Astrocyte (in vitro differentiated cells and primary cell): Measurements from ENCODE around the gene COMMD4. TPM values are rescaled to one million over a fixed set of nuclear protein-coding genes. Genes with fewer than 3 reads are reported as not detected.
"Not testable (repeated sequence)": the region's sequence is repeated elsewhere in the genome, so short reads cannot be mapped to it uniquely, and the experiment has no call there.

ENCODE experiments used
- DNase-seq: peaks from one replicate; pipeline ENCODE4 v3.0.0-alpha.2; 2010; ENCODE audit warnings: low read depth
- FAIRE-seq: peaks from 2 replicates; lab custom pipeline; 2011; peaks lifted over from hg19 to GRCh38; lab: Jason Lieb, UNC
- H2AFZ ChIP-seq: 2 replicates; pipeline ENCODE4 v1.6.0; 2012; ENCODE audit warnings: low read depth, low read length, inconsistent platforms
- H3K27ac ChIP-seq: 2 replicates; pipeline ENCODE4 v1.5.1; 2011; ENCODE audit warnings: low read depth, low read length, inconsistent platforms
- H3K27me3 ChIP-seq: 2 replicates; pipeline ENCODE4 v1.6.0; 2011; ENCODE audit warnings: low read length, inconsistent platforms; ENCODE audit not compliant: insufficient read depth
- H3K36me3 ChIP-seq: 2 replicates; pipeline ENCODE4 v1.5.1; 2011; ENCODE audit warnings: low read length, inconsistent platforms; ENCODE audit not compliant: insufficient read depth
- H3K4me1 ChIP-seq: 2 replicates; pipeline ENCODE4 v1.5.1; 2011; ENCODE audit warnings: low read length, inconsistent platforms; ENCODE audit not compliant: insufficient read depth
- H3K4me2 ChIP-seq: 2 replicates; pipeline ENCODE4 v1.6.0; 2012; ENCODE audit warnings: low read length, inconsistent platforms
- H3K4me3 ChIP-seq: 2 replicates; pipeline ENCODE4 v1.5.1; 2011; ENCODE audit warnings: low read depth, mild to moderate bottlenecking, low read length, inconsistent platforms; ENCODE audit not compliant: insufficient read depth
- H3K79me2 ChIP-seq: 2 replicates; pipeline ENCODE4 v1.6.0; 2012; ENCODE audit warnings: mild to moderate bottlenecking, low read length, inconsistent platforms; ENCODE audit not compliant: insufficient read depth
- H3K9ac ChIP-seq: 2 replicates; pipeline ENCODE4 v1.6.0; 2012; ENCODE audit warnings: mild to moderate bottlenecking, low read length, inconsistent platforms
- H3K9me3 ChIP-seq: 2 replicates; pipeline ENCODE4 v1.5.1; 2012; ENCODE audit warnings: low read depth, mild to moderate bottlenecking, low read length, inconsistent platforms; ENCODE audit not compliant: insufficient read depth
- H4K20me1 ChIP-seq: 2 replicates; pipeline ENCODE4 v1.6.0; 2012; ENCODE audit warnings: low read length, inconsistent platforms; ENCODE audit not compliant: insufficient read depth
- H3K27ac Mint-ChIP-seq: one replicate; pipeline ENCODE4 v1.8.0; 2021; ENCODE audit warnings: mild to moderate bottlenecking, mixed read lengths; ENCODE audit not compliant: unreplicated experiment
- H3K27me3 Mint-ChIP-seq: one replicate; pipeline ENCODE4 v1.8.0; 2021; ENCODE audit warnings: low read depth, mixed read lengths; ENCODE audit not compliant: unreplicated experiment
- H3K36me3 Mint-ChIP-seq: one replicate; pipeline ENCODE4 v1.8.0; 2021; ENCODE audit warnings: low read depth, mixed read lengths; ENCODE audit not compliant: unreplicated experiment
- H3K4me1 Mint-ChIP-seq: one replicate; pipeline ENCODE4 v1.8.0; 2021; ENCODE audit warnings: low read depth, mixed read lengths; ENCODE audit not compliant: unreplicated experiment
- H3K4me3 Mint-ChIP-seq: one replicate; pipeline ENCODE4 v1.8.0; 2021; ENCODE audit warnings: mild to moderate bottlenecking, moderate library complexity, mixed read lengths; ENCODE audit not compliant: unreplicated experiment
- H3K9me3 Mint-ChIP-seq: one replicate; pipeline ENCODE4 v1.8.0; 2021; ENCODE audit warnings: mild to moderate bottlenecking, mixed read lengths; ENCODE audit not compliant: unreplicated experiment
- CTCF ChIP-seq: IDR thresholded peaks from 2 replicates; pipeline ENCODE4 v1.5.1; 2011; ENCODE audit warnings: low read depth, mild to moderate bottlenecking, inconsistent platforms, low read length, moderate library complexity; ENCODE audit not compliant: insufficient read depth
- EZH2 ChIP-seq: IDR thresholded peaks from 2 replicates; pipeline ENCODE4 v1.6.1; 2012; ENCODE audit warnings: mild to moderate bottlenecking, low read length, inconsistent platforms; ENCODE audit not compliant: insufficient read depth
- total RNA-seq: library from RNA; stranded (reverse); gene quantifications from 2 replicates; pipeline ENCODE4 v1.2.1, GENCODE V29; 2021

COMMD4 gene
- total RNA-seq, 1 donor from 2014 or later: 61.0 TPM

- Histone ChIP-seq H3K36me3 (no peaks in the 10 kb centered on the region), H4K20me1 (no peaks in the 10 kb centered on the region), H3K4me3 (no peak overlapping the region), H3K27me3 (peaks cover 12% of the 10 kb centered on the region), H3K4me2 (no peak overlapping the region), H3K4me1 (no peaks in the 10 kb centered on the region), H3K9ac (no peak overlapping the region), H3K27ac (no peak overlapping the region), H2AFZ (no peak overlapping the region), H3K79me2 (no peaks in the 10 kb centered on the region), H3K9me3 (no peaks in the 10 kb centered on the region)
- no peak overlapping the region for H3K4me3 Mint-ChIP-seq
- no peak for TF ChIP-seq CTCF
- TF ChIP-seq EZH2: no peak
- peaks cover 5% of the 10 kb centered on the region for H3K36me3 Mint-ChIP-seq
- peaks cover 9% of the 10 kb centered on the region for H3K4me1 Mint-ChIP-seq
- DNase-seq: no peak
- peaks cover 6% of the 10 kb centered on the region for H3K9me3 Mint-ChIP-seq
- FAIRE-seq: no peak
- peaks cover 25% of the 10 kb centered on the region for H3K27me3 Mint-ChIP-seq
- no peak overlapping the region for H3K27ac Mint-ChIP-seq
Observed at GRCh38 chr15:75313116-75313845, 22.6 kb upstream of the COMMD4 start.

DNA sequence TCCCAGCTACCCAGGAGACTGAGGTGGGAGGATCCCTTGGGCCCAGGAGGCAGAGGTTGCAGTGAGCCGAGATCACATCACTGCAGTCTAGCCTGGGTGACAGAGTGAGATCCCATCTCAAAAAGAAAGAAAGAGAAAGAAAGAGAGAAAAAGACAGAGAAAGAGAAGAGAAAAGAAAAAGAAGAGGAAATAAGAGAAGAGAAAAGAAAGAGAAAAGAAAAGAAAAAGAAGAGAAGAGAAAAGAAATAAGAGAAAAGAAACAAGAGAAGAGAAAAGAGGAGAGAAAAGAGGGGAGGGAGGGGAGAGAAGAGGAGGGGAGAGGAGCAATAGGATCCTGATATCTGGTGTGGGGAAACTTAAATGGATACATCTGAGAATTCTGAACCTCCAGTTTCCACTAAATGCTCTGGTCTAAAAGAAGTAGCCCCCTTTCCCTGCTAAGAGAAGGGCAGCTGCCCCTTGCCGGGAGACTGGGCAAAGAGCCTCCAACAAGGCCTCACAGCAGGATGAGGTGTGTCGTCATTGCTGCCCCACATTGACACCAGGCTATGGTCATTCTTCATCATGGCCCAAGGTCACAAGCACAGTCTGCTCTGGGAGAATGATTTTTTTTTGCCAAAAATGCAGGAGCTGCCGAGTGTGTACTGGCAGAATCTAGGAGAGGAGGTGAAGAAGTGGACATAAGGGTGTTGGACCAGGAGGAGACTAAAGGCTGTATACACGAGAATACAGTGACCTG, 21.1 kb upstream of the COMMD4 start:
- H3K36me3 Mint-ChIP-seq: peaks cover 5% of the 10 kb centered on the region
- no peak for TF ChIP-seq CTCF
- TF ChIP-seq EZH2: no peak
- FAIRE-seq (no peak), DNase-seq (no peak)
- Histone ChIP-seq H3K9me3 (no peaks in the 10 kb centered on the region), H3K27me3 (peaks cover 4% of the 10 kb centered on the region), H3K27ac (no peak overlapping the region), H3K4me2 (no peak overlapping the region), H3K79me2 (no peaks in the 10 kb centered on the region), H3K9ac (no peak overlapping the region), H3K4me1 (no peaks in the 10 kb centered on the region), H4K20me1 (no peaks in the 10 kb centered on the region), H2AFZ (no peak overlapping the region), H3K4me3 (no peak overlapping the region), H3K36me3 (no peaks in the 10 kb centered on the region)
- peaks cover 6% of the 10 kb centered on the region for H3K9me3 Mint-ChIP-seq
- peaks cover 21% of the 10 kb centered on the region for H3K27me3 Mint-ChIP-seq
- no peak overlapping the region for H3K27ac Mint-ChIP-seq
- H3K4me1 Mint-ChIP-seq: peaks cover 4% of the 10 kb centered on the region
- no peak overlapping the region for H3K4me3 Mint-ChIP-seq

GRCh38 chr15:75319231-75319897, 16.5 kb upstream of the COMMD4 start:
- not testable (repeated sequence) for H2AFZ ChIP-seq, H3K4me1 ChIP-seq, H3K9ac ChIP-seq, H4K20me1 ChIP-seq, H3K79me2 ChIP-seq, H3K27ac Mint-ChIP-seq, H3K27me3 ChIP-seq, FAIRE-seq, H3K36me3 Mint-ChIP-seq, H3K9me3 ChIP-seq, H3K4me2 ChIP-seq, H3K27ac ChIP-seq, H3K4me3 Mint-ChIP-seq, H3K4me1 Mint-ChIP-seq, H3K4me3 ChIP-seq, H3K36me3 ChIP-seq, H3K9me3 Mint-ChIP-seq, DNase-seq
- H3K27me3 Mint-ChIP-seq: peaks cover 29% of the 10 kb centered on the region
